Stimulated activated CD8-positive, alpha-beta memory T cell treated with anti-CD3 and anti-CD28 coated beads, Interleukin-4, amount 100 ng/mL, for 24 hours (primary cell): ENCODE results near the gene CSTPP1.
"Not testable (repeated sequence)": the region's sequence is repeated elsewhere in the genome, so short reads cannot be mapped to it uniquely, and the experiment has no call there.

Source experiments
- DNase-seq: peaks from one replicate; pipeline ENCODE4 v3.0.0-alpha.2; 2020; ENCODE audit warnings: low read depth

Gene CSTPP1

GRCh38 chr11:46913484-46913883 is 23.1 kb upstream of the CSTPP1 start:
- DNase-seq: no peak

DNA sequence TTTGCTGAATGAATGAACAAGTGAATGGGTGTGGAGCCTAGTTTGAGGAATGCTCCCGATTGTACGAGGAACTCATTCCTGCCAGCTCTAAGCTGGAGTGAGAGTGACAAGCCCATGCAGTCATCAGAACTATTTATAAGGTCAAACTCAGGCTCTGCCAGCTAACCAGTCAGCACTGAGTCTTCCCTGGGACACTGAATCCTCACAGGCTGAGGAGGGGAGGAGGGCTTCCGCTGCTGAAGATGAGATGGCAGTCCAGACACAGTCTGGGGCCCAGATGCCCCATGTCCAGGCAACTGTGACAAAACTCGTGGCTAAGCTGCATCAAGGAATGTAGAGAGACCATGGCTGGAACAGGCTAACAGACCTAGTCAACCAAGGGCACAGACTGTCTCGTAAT is 22.2 kb upstream of the CSTPP1 start:
- DNase-seq: no peak

- no peak for DNase-seq
Measured at GRCh38 chr11:46914910-46915309, 21.7 kb upstream of the CSTPP1 start.

- DNase-seq: no peak
Measured at GRCh38 chr11:46916286-46917108, 20.1 kb upstream of the CSTPP1 start.

DNA sequence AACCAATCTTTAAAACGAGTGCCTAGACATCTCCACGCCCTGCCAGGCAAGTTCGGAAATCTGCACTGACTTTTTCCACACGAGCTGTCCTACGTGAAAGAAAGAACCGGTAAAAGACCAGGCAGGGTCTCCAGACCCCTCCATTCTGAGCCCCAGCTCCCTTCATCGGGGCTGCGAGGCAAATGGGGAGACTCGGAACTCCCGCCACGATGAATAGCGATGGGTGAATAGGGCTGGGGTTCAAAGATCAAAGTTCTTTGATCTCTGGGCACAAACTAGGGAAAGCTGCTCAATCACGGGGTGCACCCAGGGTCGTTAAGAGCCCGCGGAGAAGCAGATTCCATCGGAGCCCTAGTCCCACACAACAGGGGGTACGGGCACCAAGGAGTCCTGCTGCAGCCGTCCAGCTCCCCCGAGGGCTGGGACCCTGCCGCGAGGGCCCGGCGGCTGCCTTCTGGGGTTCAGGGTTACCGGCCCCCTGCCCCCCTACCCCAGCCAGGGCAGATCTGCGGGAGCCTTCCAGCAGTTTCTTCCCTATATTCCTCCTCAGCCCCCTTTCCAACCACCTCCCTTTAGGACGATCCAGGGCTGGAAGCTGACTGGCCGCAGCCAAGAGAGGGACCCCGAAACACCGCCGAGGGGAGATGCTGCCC is 19.3 kb upstream of the CSTPP1 start:
- no peak for DNase-seq

DNA sequence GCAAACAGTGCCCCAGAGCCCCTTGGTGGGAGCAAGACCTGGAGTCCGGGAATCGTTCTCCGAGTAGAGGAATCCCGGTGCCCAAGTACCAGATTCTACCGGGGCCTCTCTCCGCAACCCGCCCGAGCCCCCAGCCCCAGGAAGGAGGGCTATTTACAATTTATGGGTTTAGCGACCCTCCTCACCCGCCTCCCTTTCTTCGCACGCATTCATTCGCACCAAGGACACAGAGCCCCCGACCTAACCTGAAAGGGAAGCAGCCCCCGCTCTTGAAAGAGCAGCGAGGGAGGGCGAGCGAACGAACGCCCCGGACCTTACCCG is 18.8 kb upstream of the CSTPP1 start:
- no peak for DNase-seq

GRCh38 chr11:46918083-46918787 is 18.3 kb upstream of the CSTPP1 start, which contains the start of gene LRP4:
LRP4 (minus strand) TSS chr11:46918550; CDS start chr11:46918379, 171 bp downstream.
- peak; percentile 30 for DNase-seq

DNA sequence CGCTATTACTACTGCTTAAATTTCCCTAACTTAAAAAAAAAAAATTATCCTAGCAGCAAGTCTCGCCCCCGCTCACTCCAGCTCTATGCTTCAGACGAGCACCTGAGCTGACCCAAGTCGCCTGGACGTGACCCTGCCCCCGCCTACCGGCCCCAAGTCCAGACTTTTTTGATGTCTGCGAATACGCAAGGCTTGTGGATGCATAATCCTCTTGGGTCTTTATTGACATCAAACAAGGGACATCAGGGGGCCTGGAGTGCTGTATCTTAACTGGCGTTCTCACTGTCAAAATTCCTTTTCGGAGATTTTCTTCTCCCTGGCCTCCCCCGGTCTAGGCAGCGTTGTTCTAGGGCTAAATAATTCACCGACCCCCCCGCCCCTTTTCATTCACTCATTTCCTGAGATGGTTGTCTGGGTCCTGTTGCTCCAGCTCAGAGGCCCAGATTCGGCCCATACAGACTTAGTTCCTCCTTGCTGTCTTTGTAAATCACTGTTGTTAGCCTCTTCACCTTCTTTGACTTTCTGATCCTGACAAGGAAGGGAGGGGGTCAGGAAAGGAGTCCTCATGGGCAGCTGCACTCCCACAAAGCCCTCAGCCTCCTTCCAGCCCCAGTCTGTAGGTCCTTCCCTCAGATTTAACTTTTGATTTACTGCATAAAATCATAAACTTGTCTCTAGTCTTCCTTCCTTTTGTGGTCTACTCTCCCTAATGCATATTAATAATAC is 17.6 kb upstream of the CSTPP1 start:
- DNase-seq: no peak

GRCh38 chr11:46920755-46921154 is 15.8 kb upstream of the CSTPP1 start:
- no peak for DNase-seq

DNA sequence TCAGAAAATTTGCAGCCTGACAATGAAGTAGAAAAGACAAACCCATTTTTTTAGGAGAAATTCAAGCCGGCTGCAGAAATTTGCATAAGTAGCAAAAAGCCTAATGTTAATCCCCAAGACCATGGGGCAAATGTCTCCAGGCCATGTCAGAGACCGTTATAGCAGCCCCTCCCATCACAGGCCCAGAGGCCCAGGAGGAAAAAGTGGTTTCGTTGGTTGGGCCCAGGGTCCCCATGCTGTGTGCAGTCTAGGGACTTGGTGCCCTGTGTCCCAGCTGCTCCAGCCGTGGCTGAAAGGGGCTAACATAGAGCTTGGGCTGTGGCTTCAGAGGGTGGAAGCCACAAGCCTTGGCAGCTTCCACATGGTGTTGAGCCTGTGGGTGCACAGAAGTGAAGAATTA is 8.6 kb upstream of the CSTPP1 start:
- not testable (repeated sequence) for DNase-seq

DNA sequence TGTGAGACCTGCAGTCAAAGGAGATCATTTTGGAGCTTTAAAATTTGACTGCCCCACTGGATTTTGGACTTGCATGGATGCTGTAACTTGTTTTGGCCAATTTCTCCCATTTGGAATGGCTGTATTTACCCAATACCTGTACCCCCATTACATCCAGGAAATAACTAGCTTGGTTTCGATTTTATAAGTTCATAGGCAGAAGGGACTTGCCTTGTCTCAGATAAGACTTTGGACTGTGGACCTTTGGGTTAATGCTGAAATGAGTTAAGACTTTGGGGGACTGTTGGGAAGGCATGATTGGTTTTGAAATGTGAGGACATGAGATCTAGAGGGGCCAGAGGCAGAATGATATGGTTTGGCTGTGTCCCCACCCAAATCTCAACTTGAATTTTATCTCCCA is 7.9 kb upstream of the CSTPP1 start:
- DNase-seq: not testable (repeated sequence)

- DNase-seq: no peak
Measured at GRCh38 chr11:46930089-46930488, 6.5 kb upstream of the CSTPP1 start.

- no peak for DNase-seq
Measured at GRCh38 chr11:46942172-46942571, 5.6 kb downstream of the CSTPP1 start.

GRCh38 chr11:46944356-46945075 is 8.0 kb downstream of the CSTPP1 start:
- DNase-seq: no peak

- no peak for DNase-seq
Measured at GRCh38 chr11:46947399-46948077, 11.0 kb downstream of the CSTPP1 start.

DNA sequence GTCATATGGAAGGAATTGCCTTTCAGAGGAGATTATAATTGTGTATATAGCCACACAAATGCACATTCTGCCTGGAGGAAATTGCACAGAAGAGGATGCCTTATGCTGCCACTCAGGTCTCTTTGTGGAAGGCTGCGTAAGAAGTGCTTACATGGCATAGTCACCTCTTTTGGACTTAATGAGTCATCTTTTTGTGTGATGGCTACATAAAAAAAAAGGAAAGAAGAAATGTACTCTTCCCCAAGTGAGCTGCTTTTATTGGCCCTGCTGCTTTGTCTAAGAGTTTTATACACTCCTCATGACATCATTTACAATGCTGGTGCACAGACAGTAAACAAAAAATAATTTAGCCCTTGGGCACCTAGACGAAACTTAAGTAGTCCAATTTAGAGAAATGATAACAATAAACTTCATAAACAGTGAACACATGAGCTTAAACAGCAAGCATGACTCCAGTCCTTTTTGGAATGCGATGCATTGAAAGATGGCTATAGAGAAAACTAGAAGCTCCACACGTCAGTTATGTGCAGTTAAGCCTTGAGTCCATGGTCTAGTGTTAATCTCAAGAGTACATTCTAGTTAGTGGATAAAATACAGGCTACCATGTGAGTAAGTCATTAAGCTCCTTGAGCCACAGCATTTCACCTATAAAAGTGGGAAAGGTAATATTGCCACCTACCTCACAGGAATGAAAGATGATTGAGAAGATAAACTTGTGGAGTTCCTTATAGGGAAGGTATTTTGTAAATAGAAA is 12.0 kb downstream of the CSTPP1 start:
- DNase-seq: no peak

DNA sequence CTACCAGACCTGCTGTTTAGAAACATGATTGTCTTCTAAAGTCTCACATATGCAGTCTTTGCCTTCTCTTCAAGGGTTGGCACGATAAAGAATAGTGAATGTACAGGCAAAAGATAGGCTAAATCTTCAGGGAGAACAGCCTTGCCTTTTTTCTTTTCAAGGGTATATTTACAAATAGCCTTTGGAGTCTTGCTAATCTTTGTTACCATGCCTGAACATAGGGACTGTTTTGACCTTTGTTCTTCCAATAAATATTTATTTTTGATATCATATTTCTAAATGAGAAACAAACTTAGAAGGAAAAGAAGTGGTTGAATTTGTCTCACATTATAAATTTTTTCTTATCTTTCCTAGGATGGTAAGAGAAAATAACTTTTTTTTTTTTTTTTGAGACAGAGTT is 12.7 kb downstream of the CSTPP1 start:
- no peak for DNase-seq

DNA sequence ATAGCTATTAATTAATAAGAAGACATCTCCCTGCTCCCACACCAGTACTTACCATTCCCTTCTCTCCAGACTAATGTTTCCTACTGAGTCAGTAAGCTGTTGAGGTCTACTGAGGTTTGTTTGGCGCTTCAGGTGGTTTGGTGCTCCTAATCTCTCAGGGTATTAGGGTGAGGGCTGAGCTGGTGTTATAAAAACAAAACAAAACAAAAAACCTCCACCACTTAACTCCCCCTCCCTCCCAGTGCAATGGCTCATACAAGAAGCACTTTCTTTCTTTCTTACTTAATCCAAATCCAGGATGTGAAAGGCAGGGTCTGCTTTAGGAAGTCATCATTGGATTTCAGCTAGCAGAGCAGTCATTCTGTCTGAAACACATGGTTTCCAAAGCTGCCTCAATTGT is 15.3 kb downstream of the CSTPP1 start:
- no peak for DNase-seq

DNA sequence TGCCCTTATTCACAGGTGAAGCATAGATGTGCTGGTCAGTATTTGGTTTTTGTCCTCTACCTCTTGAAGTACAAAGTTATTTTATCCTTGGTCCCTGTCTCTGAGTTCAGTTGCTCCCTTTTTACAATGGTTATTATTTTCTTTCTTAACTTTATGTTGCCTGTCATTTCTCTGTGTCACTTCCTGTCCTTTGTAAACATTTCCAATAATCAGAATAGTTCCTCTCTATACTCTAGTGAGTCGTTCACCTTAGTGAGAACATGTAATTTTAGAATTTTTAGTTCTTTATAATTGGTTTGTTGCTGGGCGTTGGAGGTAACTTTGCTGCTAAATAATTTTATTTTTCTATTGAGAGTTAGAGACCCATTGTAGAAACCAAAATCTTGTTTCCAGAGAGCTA is 16.0 kb downstream of the CSTPP1 start:
- no peak for DNase-seq

DNA sequence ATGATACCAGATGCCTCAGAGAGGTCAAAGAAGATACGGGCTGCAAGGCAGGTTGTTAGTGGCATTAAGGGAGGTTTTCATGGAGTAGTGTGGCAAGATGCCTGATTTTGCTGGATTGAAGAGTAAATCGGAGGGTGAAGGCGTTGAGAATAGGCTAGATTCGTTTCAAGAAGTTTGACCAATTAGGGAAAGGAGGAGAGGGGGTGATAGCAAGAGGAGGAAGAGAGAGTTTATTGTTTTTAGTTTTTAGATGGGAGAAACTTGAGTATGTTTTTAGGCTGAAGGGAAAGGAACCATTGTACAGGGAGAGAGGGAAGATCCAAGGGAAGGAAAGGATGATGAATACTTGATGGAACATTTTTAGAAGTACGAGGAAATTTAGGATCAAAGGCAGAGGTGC is 16.5 kb downstream of the CSTPP1 start:
- DNase-seq: no peak
